Suprapubic skin (tissue), 4 donors: Measurements from ENCODE around the gene DHDH.

Experiments
- EP300 ChIP-seq: sonication (generic); formaldehyde crosslinking; IDR thresholded peaks from one replicate; pipeline ENCODE4 v1.6.1; 2017; ENCODE audit warnings: antibody characterized with exemption
- POLR2A ChIP-seq, 2 donors: fragments of 450-650 bp; IDR thresholded peaks; one replicate each; pipeline ENCODE4 v1.6.1; 2017; ENCODE audit warnings: antibody characterized with exemption in 2 of 2, mild to moderate bottlenecking in 2 of 2, moderate library complexity in 2 of 2
- POLR2AphosphoS5 ChIP-seq, 3 donors: sonication (generic); formaldehyde crosslinking; IDR thresholded peaks; one replicate each; pipeline ENCODE4 v1.6.1; 2017; ENCODE audit warnings: antibody characterized with exemption in 3 of 3
- TF ChIP-seq, protein P1 (sequence below), 2 donors: fragments of 200-600 bp in 1 of 2; fragments of 450-650 bp in 1 of 2; sonication (generic) in 1 of 2; IDR thresholded peaks; one replicate each; pipeline ENCODE4 v1.5.1; 2016 to 2019; ENCODE audit warnings: antibody characterized with exemption in 2 of 2, mild to moderate bottlenecking in 1 of 2, moderate library complexity in 1 of 2

DNA sequence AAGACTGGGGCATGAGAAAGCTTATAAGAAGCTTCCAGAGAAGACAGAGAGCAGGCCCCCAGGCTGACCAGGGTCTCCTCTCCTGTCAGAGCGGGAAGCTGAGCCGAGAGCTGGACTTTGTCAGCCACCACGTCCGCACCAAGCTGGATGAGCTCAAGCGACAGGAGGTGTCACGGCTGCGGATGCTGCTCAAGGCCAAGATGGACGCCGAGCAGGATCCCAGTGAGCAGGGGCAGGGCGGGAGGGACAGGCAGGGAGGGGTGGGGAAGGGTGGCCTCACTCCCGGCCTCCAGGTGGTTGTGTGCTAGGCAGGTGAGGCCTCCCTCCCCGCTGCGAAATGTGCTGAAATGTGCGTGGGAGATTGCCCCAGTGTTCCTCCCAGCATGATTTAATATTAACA lies 27.8 kb upstream of the DHDH start:
- TF ChIP-seq, protein P1, sequence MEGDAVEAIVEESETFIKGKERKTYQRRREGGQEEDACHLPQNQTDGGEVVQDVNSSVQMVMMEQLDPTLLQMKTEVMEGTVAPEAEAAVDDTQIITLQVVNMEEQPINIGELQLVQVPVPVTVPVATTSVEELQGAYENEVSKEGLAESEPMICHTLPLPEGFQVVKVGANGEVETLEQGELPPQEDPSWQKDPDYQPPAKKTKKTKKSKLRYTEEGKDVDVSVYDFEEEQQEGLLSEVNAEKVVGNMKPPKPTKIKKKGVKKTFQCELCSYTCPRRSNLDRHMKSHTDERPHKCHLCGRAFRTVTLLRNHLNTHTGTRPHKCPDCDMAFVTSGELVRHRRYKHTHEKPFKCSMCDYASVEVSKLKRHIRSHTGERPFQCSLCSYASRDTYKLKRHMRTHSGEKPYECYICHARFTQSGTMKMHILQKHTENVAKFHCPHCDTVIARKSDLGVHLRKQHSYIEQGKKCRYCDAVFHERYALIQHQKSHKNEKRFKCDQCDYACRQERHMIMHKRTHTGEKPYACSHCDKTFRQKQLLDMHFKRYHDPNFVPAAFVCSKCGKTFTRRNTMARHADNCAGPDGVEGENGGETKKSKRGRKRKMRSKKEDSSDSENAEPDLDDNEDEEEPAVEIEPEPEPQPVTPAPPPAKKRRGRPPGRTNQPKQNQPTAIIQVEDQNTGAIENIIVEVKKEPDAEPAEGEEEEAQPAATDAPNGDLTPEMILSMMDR (IDR thresholded peaks at IDR 0.05): no peak
- TF ChIP-seq EP300 (no peak), POLR2A (IDR thresholded peaks at IDR 0.05) (no peak), POLR2AphosphoS5 (IDR thresholded peaks at IDR 0.05) (no peak)
